Measurements from ENCODE around the gene ESPL1. TPM values are rescaled to one million over a fixed set of nuclear protein-coding genes. Genes with fewer than 3 reads are reported as not detected.

Gene ESPL1
- total and polyA plus RNA-seq, 12 donors, result 0.56 to 4.2 (median 1.1) TPM

DNA sequence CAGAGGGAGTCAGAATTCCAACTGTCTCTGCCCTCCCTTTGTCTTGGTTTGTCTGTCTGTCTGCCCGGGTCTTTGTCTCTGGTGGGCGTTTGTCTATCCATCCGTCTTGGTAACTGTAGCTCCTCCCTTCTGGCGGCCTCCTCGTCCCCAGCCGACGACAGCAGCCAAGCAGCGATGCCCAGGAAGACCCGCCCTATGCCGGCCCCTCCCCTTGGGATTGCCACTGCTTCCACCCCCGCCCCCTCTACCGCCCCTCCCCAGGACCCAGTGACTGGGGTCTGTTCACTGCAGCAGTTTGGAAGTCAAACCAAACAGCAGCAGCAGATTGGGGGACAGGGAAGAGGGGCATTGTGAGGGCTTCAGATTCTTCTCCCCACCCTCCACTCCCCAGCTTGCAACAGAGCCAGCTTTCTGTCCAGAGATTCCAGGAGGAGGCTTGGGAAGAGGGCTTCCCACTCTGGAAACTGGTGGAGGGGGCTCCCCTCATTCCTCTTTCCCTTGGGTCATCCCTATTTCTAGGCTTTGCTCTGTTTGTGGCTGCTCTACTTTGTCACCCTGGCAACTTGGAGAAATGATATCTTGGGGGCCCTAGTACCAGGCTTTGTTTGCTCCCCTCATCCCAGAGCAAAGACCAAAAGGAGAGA is 33.7 kb upstream of the ESPL1 start:
- DNase-seq, result no peak
- Histone ChIP-seq H3K36me3 (replicated peaks in 1 of 2) (no peaks in the 10 kb centered on the region), H3K27me3 (no peaks in the 10 kb centered on the region), H3K4me3 (no peak overlapping the region), H3K27ac (no peak overlapping the region), H3K9me3 (replicated peaks in 1 of 3) (no peaks in the 10 kb centered on the region), H3K4me1 (replicated peaks in 1 of 2) (peaks cover 14 to 20% of the 10 kb centered on the region in 2 donors)
- intact Hi-C loops (cut with DNase I), result no loop called here
- TF ChIP-seq POLR2A (IDR thresholded peaks at IDR 0.05), result no peak
- TF ChIP-seq CTCF (IDR thresholded peaks at IDR 0.05), result no peak
- WGBS, 4 donors, result 16 to 30% (median 20%) methylated on average over 11 to 12 of the region's 12 CpGs

GRCh38 chr12:53235164-53235563 is 32.9 kb upstream of the ESPL1 start:
- no peaks in the 10 kb centered on the region for H3K27me3 ChIP-seq
- no peaks in the 10 kb centered on the region for H3K9me3 ChIP-seq (replicated peaks in 1 of 3)
- 60 to 77% (median 65%) methylated on average over 3 of the region's 3 CpGs for WGBS, 4 donors
- TF ChIP-seq CTCF (IDR thresholded peaks at IDR 0.05) (no peak), POLR2A (IDR thresholded peaks at IDR 0.05) (no peak)
- H3K4me1 ChIP-seq (replicated peaks in 1 of 2), result peaks cover 14 to 20% of the 10 kb centered on the region in 2 donors
- intact Hi-C loops (cut with DNase I), result no loop called here
- no peak overlapping the region for H3K27ac ChIP-seq
- no peak overlapping the region for H3K4me3 ChIP-seq
- DNase-seq, result no peak
- H3K36me3 ChIP-seq (replicated peaks in 1 of 2), result no peaks in the 10 kb centered on the region

GRCh38 chr12:53235742-53236442 is 32.2 kb upstream of the ESPL1 start:
- Histone ChIP-seq H3K9me3 (replicated peaks in 1 of 3) (no peaks in the 10 kb centered on the region), H3K27me3 (no peaks in the 10 kb centered on the region), H3K36me3 (replicated peaks in 1 of 2) (no peaks in the 10 kb centered on the region), H3K27ac (no peak overlapping the region), H3K4me1 (replicated peaks in 1 of 2) (peaks cover 14 to 19% of the 10 kb centered on the region in 2 donors), H3K4me3 (no peak overlapping the region)
- intact Hi-C loops (cut with DNase I), result no loop called here
- no peak for TF ChIP-seq POLR2A (IDR thresholded peaks at IDR 0.05)
- no peak for TF ChIP-seq CTCF (IDR thresholded peaks at IDR 0.05)
- 86 to 89% (median 87%) methylated on average over 6 to 9 of the region's 9 CpGs for WGBS, 4 donors
- DNase-seq, result no peak

GRCh38 chr12:53236443-53237111 is 31.5 kb upstream of the ESPL1 start:
- intact Hi-C loops (cut with DNase I), result no loop called here
- Histone ChIP-seq H3K9me3 (replicated peaks in 1 of 3) (no peaks in the 10 kb centered on the region), H3K4me1 (replicated peaks in 1 of 2) (peaks cover 10 to 13% of the 10 kb centered on the region in 2 donors), H3K4me3 (no peak overlapping the region), H3K36me3 (replicated peaks in 1 of 2) (no peaks in the 10 kb centered on the region), H3K27ac (no peak overlapping the region), H3K27me3 (no peaks in the 10 kb centered on the region)
- DNase-seq, result no peak
- TF ChIP-seq CTCF (IDR thresholded peaks at IDR 0.05) (no peak), POLR2A (IDR thresholded peaks at IDR 0.05) (no peak)
- 79 to 100% (median 94%) methylated on average over 1 of the region's 1 CpG for WGBS, 4 donors

Data from adrenal gland (tissue), 12 donors.